Common myeloid progenitor, CD34-positive (primary cell): ENCODE results near the gene CTBP2.

Source experiments
- CTCF ChIA-PET: fragments of 350-600 bp; sonication (Branson Sonifier 250); formaldehyde crosslinking; loops from one replicate; lab custom pipeline; 2021; ENCODE audit warnings: antibody characterized with exemption; lab: Charles Lee
- POLR2A ChIA-PET: fragments of 350-600 bp; sonication (Branson Sonifier 250); formaldehyde crosslinking; loops from one replicate; lab custom pipeline; 2021; ENCODE audit warnings: antibody characterized with exemption; lab: Charles Lee
- DNase-seq, 3 donors: peaks; one replicate each; pipeline versions ENCODE4 v3.0.0 to v3.0.0-alpha.2; 2013
- H3K27ac ChIP-seq, 2 experiments: 1 replicate in 1 of 2; 2 replicates in 1 of 2; pipeline ENCODE4 v1.7.0; 2013; ENCODE audit warnings: inconsistent platforms in 2 of 2, low read length in 2 of 2, mild to moderate bottlenecking in 2 of 2, low read depth in 1 of 2, moderate library complexity in 1 of 2; ENCODE audit not compliant: severe bottlenecking in 2 of 2, insufficient read depth in 1 of 2, poor library complexity in 1 of 2
- H3K27me3 ChIP-seq, 5 experiments: replicated peaks in 2 of 5; 1 replicate in 3 of 5; 2 replicates in 2 of 5; pipeline versions ENCODE4 v1.6.1 to v1.7.0; 2013; ENCODE audit warnings: low read length in 4 of 5, mild to moderate bottlenecking in 2 of 5, moderate library complexity in 2 of 5, inconsistent platforms in 1 of 5; ENCODE audit not compliant: insufficient read depth in 5 of 5, control insufficient read depth in 4 of 5
- H3K36me3 ChIP-seq, 4 experiments: 1 replicate in 2 of 4; 2 replicates in 2 of 4; pipeline versions ENCODE4 v1.6.1 to v1.7.0; 2013; ENCODE audit warnings: low read length in 3 of 4, control low read depth in 1 of 4, mild to moderate bottlenecking in 1 of 4; ENCODE audit not compliant: control insufficient read depth in 4 of 4, insufficient read depth in 4 of 4
- H3K4me1 ChIP-seq, 4 experiments: 1 replicate in 3 of 4; 2 replicates in 1 of 4; pipeline versions ENCODE4 v1.6.1 to v1.7.1; 2013; ENCODE audit warnings: low read length in 3 of 4, mild to moderate bottlenecking in 3 of 4, control low read depth in 1 of 4, inconsistent platforms in 1 of 4, moderate library complexity in 1 of 4; ENCODE audit not compliant: control insufficient read depth in 4 of 4, insufficient read depth in 4 of 4; ENCODE audit errors: control extremely low read depth in 1 of 4
- H3K4me3 ChIP-seq, 7 experiments: 1 replicate in 4 of 7; 2 replicates in 3 of 7; pipeline versions ENCODE4 v1.5.1 to v1.7.0; 2013; ENCODE audit warnings: mild to moderate bottlenecking in 7 of 7, low read length in 6 of 7, moderate library complexity in 6 of 7, inconsistent platforms in 2 of 7, low read depth in 2 of 7, control low read depth in 1 of 7; ENCODE audit not compliant: insufficient read depth in 4 of 7, control insufficient read depth in 1 of 7; ENCODE audit errors: extremely low read depth in 1 of 7
- H3K9me3 ChIP-seq, 5 experiments: 1 replicate in 4 of 5; 2 replicates in 1 of 5; pipeline versions ENCODE4 v1.6.1 to v1.7.1; 2013; ENCODE audit warnings: low read length in 4 of 5, mild to moderate bottlenecking in 2 of 5, inconsistent platforms in 1 of 5, low read depth in 1 of 5, moderate library complexity in 1 of 5; ENCODE audit not compliant: control insufficient read depth in 4 of 5, insufficient read depth in 2 of 5; ENCODE audit errors: control extremely low read depth in 1 of 5
- WGBS: methylation state at CpG from one replicate; pipeline ENCODE4 v1.1.5; 2013; ENCODE audit not compliant: insufficient coverage; 5-methylcytosine and 5-hydroxymethylcytosine counted together

The CTBP2 gene

GRCh38 chr10:124935946-124936345 is 224.4 kb downstream of the CTBP2 start:
- 100% methylated on average over 2 of the region's 2 CpGs for WGBS
- Histone ChIP-seq H3K36me3 (peaks cover 0 to 3% (median 0%) of the 10 kb centered on the region in 4 experiments), H3K4me1 (peaks cover 3 to 12% (median 6%) of the 10 kb centered on the region in 4 experiments), H3K4me3 (no peak overlapping the region), H3K27ac (no peak overlapping the region), H3K27me3 (no peaks in the 10 kb centered on the region), H3K9me3 (peaks cover 0 to 6% (median 0%) of the 10 kb centered on the region in 5 experiments)
- DNase-seq: peak in 2 of 3 donors; percentile 21 to 40
- POLR2A ChIA-PET: no interaction called here
- CTCF ChIA-PET: no interaction called here
